GM12864 (cell line): ENCODE results near the gene UMAD1.

Experiments
- DNase-seq: peaks from one replicate; pipeline ENCODE4 v3.0.0-alpha.2; 2011; ENCODE audit warnings: low read depth
- H3K4me3 ChIP-seq: 2 replicates; pipeline ENCODE4 v1.5.1; 2011; ENCODE audit warnings: mild to moderate bottlenecking, low read depth, low read length, control low read depth
- TF ChIP-seq, protein P1 (sequence below): IDR thresholded peaks from 2 replicates; pipeline ENCODE4 v1.5.1; 2011; ENCODE audit warnings: low read depth, mild to moderate bottlenecking, moderate library complexity, low read length, control low read depth, inconsistent platforms; ENCODE audit errors: missing control alignments

UMAD1 gene

DNA sequence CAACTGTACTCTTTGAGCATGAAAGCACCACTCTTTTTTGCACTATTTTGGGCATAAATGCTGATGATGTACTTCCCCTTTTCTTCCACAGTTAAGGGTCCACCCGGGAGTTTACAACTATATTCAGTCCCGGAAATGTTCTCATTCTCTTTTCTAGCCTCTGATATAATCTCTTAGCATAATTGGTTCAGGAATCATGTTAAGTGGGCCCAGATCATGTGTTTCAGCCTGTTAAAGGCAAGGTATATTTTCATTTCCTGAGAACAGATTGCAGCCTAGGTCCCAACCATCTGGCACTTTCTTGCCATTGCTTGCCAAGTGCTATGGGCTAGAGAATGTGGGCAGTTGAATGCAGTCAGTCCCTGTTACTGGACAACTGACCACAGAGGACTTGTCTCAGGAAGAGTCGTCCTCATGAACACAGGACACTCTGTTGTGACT is 216.6 kb downstream of the UMAD1 start:
- H3K4me3 ChIP-seq = no peak overlapping the region

DNA sequence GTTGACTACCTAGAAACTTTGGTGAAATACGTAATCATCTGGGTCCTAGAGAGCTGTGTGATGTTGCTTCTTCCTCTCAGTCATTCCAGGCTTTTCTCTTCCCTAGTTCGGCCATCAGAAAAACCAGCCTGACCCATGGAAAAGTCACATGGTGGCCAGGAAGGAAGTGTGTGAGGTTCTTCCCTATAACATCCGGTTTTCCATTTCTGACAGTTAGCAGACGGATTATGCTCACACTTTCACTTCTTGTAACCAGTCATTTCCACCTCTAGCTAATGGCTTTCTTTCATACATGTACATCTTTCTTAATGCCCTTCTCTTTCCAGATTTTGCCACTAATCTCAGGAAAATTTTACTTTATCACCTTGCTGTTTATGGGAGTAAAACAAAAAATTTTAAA is 218.0 kb downstream of the UMAD1 start:
- peak; percentile 12 for DNase-seq
- TF ChIP-seq, protein P1, sequence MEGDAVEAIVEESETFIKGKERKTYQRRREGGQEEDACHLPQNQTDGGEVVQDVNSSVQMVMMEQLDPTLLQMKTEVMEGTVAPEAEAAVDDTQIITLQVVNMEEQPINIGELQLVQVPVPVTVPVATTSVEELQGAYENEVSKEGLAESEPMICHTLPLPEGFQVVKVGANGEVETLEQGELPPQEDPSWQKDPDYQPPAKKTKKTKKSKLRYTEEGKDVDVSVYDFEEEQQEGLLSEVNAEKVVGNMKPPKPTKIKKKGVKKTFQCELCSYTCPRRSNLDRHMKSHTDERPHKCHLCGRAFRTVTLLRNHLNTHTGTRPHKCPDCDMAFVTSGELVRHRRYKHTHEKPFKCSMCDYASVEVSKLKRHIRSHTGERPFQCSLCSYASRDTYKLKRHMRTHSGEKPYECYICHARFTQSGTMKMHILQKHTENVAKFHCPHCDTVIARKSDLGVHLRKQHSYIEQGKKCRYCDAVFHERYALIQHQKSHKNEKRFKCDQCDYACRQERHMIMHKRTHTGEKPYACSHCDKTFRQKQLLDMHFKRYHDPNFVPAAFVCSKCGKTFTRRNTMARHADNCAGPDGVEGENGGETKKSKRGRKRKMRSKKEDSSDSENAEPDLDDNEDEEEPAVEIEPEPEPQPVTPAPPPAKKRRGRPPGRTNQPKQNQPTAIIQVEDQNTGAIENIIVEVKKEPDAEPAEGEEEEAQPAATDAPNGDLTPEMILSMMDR = no peak
- peak overlapping the region; percentile 31 for H3K4me3 ChIP-seq

More for the DNA sequence above, 216.6 kb downstream of the UMAD1 start:
- TF ChIP-seq, protein P1 = no peak
- DNase-seq = peak; percentile 31

DNA sequence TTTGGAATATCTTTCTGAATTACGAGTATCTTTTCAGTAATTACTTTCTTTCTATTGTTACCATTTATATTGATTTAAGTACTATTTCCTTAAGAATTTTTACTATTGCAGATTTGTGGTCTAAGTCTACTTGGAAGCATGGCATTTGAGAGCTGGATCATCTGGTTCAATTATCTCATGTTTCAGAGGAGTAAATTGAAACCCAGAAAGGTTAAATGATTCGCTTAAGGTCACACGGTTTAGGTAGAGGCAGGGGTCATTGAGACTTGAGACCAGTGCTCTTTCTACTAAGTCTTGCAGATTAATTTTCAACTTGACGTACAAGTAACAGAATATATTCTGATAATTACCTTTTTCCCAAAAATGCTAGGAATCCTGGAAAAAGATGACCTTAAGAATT is 218.9 kb downstream of the UMAD1 start:
- no peak overlapping the region for H3K4me3 ChIP-seq
- DNase-seq = no peak
- TF ChIP-seq, protein P1 = no peak

DNA sequence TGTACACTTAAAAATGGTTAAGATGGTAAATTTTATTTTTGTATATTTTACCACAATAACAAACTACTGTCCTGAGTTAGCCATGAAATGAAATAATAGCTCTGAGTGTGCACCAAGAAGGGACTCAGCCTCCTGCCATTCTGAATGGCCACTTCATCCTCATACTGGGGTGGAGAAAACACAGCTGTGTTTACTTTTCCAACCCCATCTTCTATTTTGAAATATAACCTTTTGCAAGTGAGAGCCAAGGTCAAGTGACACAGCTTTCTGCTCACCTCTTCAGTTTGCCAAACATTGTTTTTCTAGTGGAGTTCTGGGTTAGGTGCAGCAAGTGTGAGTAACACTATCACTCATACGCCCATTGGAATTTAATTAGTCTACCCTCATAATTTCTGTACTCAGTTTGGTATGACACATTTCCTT is 220.7 kb downstream of the UMAD1 start:
- DNase-seq = no peak
- H3K4me3 ChIP-seq = no peak overlapping the region
- TF ChIP-seq, protein P1 = no peak

DNA sequence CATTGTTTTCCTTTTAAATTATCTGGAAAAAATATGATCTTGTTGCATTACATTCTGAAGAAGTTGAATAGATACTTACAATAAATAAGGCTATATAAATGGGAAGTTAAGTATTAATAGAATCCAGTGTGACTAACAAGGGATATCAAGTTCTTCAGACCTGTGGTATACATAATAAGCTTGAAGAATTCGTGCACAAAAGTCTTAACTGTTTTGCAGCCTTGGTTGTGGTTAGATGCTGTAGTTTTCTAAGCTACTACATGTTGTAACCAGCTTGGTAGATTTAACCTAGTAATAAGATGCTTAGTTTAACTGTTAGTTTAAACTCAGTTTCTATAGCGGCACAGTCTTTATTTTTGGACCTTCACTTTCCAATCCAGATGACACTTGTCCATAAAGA is 221.8 kb downstream of the UMAD1 start:
- DNase-seq = no peak
- TF ChIP-seq, protein P1 = no peak

DNA sequence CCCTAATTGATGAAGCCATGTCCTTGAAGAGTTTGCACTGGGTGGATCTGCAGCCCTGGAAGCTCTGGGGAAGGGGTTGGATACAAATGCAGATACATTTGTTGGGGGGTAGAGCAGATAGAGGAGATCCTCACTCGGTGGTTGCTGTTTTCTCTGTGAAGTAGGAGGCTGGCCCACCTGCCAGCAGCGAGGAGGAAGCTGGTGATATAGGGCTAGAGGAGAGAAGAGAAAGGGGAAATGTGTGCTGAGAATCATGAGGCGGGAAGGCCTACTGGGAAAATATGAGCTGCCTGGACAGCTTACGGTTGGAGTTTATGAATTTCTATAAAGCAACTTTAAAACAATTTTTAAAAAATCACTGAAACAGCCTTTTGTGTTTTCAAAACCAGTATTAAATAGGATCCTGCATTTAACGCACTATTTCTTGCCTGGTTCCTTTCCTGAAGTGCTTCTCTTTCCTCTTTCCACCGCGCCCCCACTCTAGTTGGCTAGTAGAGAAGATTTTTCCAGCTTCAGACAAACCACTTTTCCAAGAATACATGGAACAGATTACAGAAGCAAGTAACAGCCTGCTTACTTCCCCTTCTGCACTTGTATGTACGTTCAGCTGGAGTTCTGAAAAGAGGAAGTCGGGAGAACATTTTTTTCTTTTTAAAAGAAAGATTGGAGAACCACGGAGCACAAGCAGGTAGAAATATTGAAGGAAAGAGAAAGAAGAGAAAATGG is 227.5 kb downstream of the UMAD1 start:
- H3K4me3 ChIP-seq = no peak overlapping the region
- DNase-seq = no peak
- TF ChIP-seq, protein P1 = no peak

More for the DNA sequence above, 221.8 kb downstream of the UMAD1 start:
- no peak overlapping the region for H3K4me3 ChIP-seq

DNA sequence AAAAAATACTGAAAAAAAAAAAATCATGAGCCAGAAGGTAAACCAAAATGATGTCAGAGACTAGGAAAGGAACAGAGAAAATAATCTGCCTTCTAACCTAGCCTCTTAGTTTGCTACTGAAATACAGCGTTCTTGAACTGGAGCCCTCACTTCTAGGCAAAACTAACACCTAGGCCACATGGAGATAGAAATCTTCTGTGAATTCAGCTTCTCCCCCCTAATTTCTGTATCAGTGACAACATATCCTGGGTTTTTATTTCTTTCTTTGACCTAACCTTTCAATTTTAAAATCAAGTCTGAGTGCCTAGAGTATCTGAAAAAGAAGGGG is 228.0 kb downstream of the UMAD1 start:
- TF ChIP-seq, protein P1 = no peak

More for the DNA sequence above, 228.0 kb downstream of the UMAD1 start:
- no peak overlapping the region for H3K4me3 ChIP-seq
- no peak for DNase-seq
